NCI-H526 treated with DMSO at 0.1 percent for 48 hours (cell line): Measurements from ENCODE around the gene KRT23.

Source experiments
- DNase-seq: peaks from one replicate; lab custom pipeline; 2025; lab: John Stamatoyannopoulos, UW

The KRT23 gene, protein sequence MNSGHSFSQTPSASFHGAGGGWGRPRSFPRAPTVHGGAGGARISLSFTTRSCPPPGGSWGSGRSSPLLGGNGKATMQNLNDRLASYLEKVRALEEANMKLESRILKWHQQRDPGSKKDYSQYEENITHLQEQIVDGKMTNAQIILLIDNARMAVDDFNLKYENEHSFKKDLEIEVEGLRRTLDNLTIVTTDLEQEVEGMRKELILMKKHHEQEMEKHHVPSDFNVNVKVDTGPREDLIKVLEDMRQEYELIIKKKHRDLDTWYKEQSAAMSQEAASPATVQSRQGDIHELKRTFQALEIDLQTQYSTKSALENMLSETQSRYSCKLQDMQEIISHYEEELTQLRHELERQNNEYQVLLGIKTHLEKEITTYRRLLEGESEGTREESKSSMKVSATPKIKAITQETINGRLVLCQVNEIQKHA

DNA sequence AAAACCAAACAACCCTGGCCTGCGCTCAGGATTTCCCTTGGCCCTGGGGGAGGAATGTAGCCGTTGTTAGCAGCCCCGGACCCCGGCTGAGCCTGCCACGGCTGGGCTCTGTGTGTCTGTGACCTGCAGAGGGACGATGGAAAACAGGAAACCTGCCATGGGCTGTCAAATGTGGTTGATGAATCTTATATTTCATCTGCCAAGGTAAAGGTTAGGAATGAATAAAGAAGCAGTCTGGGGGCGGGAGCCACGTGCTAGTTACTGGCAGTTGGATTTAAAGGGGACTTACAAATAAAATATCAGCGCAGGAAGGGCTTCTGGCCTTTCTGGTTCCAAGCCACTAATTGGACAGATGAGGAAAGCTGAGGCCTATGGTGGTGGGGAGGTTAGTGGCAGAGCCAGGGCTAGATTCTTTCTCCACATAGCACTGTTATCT, at the start of gene KRT23:
KRT23 (minus strand) TSS at position 263 of the 436 bp plus-strand sequence. CDS start 1,043 bp downstream, outside the sequence.
- no peak for DNase-seq

DNA sequence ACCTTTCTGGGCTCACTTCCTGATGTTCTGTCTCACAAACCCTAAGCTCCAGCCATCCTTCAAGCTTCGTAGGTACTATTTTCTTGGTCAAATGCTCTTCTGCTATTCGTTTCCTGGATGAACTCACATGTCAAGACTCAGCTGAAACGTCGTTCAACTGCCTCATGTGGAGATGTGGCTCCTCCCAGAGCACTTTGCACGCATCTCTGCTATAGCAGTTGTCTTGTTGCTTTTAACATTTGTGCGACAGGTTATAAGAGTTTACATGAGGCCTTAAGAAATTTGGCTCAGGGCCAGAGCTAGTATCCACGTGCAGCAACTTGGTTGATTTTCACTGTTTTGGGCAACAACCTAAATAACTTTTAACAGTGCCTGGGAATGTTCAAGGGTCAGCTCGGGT, 49.5 kb upstream of the KRT23 start:
- peak; percentile 44 for DNase-seq

DNA sequence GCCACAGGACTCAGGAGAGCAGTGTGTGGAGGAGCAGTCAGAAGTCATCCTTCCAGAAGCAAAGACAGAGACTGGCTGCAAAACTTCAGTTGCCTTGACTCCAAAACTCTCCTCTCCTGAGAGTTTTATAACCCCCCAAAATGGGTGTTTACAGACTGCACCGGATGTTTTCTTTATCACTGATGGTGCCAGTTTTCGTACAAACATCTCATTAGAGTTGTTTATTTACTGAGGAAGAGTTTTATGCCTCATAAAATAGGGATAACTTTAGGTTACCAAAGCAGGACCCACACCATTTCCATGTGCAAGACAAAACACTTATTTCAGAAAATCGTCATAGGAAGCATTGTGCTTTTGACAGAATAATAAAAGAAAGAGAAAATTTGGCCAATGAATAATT, 46.8 kb upstream of the KRT23 start, which contains the start of gene KRT40:
KRT40 (minus strand) TSS at position 101 of the 400 bp plus-strand sequence; CDS start at position 48, 53 bp downstream.
- DNase-seq, result no peak

DNA sequence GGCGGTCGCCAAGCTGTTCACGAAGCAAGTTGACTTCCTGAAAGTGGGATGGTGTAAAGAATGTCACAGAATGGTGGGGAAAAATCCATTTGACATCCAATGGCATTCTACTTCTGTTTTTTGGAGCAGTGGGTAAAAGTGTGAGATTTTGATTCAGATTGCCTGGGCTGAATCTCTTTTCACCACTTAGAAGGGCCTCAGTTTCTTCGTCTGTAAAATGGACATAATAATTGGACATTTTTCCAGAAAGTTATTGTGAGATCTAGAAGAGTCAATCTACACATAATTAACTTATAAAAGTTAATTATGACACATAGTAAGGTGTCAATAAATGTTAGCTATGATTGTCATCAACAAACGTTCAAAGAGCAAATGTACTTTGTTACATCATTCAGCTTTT, 43.7 kb upstream of the KRT23 start:
- no peak for DNase-seq

DNA sequence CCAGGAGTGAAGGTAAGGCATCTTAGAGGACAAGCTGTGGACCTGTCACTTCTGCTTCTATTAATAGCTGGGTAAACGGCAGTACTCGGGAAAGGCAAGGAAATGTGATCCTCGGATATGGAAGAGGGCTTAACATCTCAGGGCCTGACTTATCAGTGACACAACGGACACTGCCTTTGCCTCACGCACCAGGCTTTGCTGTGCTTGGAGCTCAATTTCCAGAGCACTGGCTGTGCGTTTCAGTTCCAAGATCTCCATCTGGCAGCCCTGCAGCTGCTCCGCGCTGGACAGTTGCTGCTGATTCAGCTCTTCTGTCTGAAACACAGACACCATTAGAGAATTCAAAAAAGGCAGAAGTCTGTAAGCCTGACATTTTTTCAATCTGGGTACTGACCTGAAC, 43.1 kb upstream of the KRT23 start:
- no peak for DNase-seq

DNA sequence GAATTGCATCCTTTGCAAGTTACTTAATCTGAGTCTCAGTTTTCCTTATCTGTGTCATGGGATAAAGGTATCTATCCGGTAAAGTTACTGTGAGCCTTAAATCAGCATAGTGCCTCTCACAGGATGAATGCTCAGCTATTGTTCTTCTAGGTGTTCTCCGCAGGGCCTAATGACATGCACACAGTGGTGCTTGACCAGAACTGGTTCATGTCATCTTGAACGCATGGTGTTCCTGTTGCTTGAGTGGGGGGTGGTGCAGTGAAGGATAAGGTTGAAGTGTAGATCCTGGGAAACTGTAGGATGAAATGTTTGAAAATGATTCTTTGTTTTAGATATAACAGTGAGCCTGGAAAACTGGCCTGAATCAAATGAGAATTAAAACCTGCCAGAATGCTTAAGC, 42.7 kb upstream of the KRT23 start:
- no peak for DNase-seq

DNA sequence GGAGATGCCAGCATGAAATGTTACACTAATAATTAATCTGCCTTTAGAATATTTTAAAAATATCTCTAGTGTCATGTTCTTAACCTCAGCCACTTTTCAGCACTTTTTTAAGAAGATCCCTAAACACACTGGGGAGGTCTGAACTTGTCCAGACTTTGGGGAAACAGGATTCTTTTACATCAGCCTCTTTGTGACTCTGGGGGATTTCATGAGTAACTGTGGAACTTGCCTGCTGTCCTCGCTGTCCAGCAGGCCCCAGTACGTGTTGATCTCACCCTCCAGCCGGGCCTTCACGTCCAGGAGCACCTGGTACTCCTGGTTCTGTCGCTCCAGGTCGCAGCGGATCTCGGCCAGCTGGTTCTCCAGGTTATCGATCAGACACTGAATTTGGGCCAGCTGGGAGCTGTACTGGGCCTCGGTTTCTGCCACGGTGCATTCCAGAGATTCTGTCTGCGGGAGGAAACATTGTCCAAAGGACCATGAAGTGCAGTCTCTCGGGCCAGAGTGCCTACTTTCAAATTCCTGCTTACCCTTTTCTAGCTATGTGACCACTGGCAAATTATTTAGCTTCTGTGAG, 41.2 kb upstream of the KRT23 start:
- DNase-seq, result no peak

DNA sequence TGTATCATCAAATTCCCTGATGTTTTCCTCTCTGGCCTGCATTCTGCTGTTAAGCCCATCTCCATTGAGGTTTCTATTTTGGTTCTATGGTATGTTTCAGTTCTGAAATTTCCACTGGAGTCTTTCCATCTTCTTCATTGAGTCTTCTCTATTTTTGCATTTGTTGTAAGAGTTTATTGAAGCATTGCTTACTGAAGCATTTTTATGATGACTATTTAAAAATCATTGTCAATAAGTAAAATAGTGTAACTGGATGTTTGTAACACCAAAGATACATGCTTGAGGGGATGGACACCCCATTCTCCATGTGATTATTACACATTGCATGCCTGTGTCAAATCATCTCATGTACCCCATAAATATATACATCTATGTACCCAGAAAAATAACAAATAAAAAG, 38.1 kb upstream of the KRT23 start:
- no peak for DNase-seq

DNA sequence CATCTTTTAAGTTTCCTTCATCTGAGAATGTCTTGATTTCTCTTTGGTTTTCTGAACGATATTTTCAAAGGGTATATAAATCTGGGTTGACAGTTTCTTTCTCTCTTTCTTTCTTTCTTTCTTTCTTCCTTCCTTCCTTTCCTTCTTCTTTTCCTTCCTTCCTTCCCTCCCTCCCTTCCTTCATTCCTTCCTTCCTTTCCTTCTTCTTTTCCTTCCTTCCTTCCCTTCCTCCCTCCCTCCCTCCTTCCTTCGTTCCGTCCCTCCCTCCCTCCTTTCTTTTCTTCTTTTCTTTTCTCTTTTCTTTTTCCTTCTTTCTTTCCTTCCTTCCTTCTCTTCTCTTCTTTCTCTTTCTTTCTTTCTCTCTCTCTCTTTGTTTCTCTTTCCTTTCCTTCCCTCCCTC, 36.9 kb upstream of the KRT23 start:
- no peak for DNase-seq

DNA sequence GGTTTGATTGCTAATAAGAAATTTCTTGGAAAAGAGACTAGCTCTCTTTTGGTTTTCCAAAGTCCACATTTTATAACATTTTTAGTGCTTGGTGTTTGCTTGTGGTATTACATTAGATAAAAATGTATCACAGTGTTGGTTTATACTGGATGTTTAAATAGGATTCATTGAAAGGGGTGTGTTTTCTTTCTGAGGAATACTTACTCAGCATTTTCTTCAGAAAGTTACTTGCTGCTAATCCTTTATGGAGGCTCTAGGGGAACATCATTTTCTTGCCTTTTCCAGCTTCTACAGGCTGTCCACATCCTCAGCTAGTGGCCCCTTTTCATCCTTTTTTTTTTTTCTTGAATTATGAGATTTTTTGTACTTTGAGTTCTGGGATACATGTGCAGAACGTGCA, 30.1 kb upstream of the KRT23 start:
- DNase-seq, result no peak

DNA sequence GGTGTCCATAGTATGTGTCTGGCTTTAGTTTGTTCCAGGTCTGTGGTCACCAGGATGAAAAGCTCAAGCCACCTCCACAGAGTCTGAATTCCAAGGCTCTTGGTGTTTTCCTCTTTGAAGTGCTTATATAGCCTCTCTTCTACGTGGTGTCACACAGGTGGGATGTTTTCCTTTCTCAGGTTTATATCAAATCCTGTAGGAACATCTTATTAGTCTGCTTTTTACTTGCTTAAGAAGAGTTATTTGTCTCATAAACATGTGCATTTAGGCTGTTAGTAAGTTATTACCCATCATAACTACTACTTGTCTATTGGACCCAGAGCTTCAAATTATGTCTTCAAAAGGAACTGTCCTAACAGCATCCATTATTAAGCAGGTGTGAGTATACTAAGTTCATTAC, 29.4 kb upstream of the KRT23 start, which contains the start of gene KRT39:
KRT39 (minus strand) TSS at position 101 of the 400 bp plus-strand sequence; CDS start at position 9, 92 bp downstream.
- DNase-seq, result no peak

DNA sequence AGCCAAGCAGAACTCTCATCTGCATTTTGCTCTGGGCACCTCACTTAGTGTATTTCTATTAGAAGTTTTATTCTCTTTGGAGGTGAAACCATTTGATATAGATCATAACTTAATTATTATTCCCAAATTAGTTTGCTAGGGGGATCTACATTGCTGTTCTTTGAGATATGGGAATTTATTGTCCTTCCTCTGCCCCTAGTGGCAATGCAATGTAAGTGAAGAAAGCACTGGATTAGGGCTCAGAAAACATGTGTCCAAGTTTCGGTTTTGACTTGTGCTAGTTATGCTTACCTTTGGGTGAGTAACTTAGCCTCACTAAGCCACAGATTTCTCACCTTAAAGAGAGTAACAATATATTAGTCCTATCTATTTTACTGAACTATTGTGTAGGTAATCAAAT, 26.4 kb upstream of the KRT23 start:
- no peak for DNase-seq

DNA sequence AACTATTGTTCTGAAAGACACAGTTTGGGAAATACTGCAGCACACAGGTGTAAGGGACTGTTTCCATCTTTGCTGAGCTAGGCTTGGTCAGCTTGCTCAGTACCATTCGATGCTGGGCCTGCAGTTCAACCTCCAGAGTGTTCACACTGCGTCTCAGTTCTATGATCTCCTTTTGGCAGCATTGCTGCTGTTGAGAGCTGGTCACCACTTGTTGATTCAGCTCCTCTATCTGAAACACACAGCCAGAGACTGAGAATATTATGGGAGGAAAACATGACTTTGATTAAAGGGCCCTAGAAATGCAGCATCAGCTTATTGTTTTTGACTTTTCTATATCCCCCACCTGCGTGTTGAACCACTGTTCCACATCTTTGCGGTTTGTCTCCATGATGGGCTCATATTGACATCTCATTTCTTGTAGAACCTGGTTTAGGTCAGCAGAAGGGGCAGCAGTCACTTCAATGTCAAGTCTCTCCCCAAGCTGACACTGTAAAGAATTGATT, 24.7 kb upstream of the KRT23 start:
- DNase-seq, result no peak

DNA sequence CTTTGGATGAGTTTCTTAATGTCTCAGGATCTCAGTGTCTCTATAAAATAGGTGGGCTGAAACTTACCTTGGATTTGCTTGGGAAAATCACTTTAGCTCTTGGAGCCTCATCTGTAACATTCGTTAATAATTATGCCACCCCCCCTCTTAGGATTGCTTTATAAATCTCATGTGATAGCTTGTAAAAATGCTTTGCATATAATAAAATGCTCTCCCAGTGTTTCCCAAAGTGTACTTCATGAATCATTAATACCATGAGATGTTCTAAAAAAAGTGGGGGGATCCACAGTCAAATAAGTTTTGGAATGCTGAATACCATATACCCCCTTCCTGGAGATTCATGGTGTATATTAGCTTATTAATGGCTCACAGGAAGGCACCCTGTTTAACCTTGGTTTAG, 24.1 kb upstream of the KRT23 start:
- DNase-seq, result peak; percentile 8

DNA sequence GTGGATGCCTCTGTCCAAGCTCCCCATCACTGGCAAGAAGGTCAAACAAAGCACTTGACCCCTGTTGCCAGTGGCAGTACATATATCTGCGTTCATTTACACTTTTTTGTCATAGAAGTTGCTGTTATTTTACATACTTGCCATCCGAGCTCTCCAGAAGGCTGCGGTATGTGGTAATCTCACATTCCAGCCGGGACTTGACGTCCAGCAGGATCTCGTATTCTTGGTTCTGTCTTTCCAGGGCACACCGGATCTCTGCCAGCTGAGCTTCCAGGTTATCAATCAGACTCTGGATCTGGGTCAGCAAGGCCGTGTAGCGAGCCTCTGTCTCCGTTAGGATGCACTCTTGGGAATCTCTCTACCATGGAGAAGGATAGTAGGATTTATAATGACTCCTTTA, 22.7 kb upstream of the KRT23 start:
- no peak for DNase-seq

DNA sequence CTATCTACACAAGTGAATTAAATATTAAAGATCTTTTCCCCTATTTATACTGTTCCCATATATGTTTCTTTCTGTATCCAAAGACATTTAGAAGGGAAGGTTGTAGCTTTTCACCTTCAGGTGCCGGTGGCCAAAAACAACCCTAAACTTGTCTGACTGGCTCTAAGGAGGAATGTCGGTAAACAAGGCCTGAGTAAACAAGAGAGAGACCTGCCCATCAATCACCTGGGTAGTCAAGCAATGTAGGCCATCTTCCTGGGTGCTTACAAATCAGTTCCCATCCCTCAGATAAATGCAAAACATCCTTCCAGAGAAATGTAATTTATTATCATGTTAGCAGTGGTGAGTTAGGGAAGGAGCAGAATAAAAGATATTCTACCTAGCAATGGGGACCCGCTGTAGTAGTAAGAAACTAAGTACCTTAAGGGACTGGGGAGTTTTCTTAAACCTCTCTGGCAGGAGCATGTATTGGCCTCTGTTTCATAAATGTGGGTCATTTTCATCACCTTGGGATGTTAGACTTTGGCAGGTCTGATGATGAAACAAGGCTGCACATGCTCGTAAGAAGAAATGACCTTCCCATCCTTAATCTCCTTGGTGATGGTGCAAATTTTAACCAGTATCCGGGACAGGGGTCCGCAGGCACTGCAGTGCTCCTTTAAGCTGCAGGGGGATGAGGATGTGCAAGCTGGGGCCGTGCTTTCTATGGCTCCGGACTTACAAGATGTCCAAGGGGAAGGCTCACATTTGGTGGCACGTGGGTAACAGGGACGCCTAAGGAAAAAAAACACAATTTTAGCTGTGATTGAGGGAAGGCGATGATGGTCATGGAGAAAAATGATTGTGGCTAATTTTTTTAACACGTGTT, 20.9 kb upstream of the KRT23 start:
- DNase-seq, result peak; percentile 43

DNA sequence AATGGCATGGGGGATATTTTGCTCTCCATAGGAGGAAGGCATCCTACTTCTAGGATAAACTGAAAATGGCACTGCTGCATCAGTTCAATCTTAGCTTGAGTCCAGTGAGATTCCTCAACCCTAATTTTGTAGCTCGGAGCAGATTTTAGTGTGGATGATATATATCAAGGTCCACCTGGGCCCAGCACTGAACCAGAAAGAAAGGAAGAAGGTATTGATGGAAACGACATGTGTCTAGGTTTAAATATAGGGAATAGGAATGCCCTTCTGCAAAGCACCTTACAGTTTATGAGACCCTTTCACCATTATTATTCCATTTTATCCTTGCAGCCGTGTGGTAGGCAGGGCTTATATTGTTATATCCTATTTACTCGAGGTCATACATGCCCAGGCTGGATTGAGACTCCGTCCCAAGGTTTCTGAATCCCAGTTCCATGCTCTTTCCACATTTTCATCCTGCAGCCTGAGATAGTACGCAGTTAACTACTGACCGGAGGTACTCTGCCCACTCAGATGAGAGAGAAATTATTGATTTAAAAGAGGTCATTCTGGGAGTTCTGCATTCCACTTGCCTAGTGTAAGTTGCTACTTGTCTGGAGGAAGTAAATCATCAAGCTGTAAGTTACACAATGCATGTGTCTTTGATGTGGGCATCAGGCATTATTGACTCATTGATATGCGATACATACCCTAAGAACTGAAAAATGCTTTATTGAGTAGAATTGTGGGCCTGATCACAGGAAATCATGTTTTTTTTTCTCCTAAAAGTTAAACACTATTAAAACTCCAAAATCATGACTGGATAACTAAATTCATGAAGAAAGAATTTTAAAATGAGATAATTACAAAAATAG, 19.2 kb upstream of the KRT23 start:
- DNase-seq, result no peak

DNA sequence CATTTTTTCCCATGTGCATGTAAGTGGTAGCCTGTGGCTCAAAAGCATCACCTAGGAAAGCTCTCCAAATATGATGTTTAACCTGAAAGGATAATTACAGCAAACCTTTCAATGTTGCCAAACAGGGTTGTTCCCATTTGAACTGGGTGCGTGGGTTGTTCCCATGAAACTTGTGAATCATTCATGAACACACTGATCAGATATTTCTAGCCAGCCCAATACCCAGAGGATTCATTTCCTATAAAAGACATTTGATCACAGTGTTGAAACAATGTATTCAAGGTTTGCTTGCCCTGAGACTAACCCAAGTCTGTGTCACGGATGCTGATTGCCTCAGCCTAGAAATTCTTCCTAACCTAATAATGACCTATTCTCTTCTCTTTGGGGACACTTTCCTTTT, 16.4 kb upstream of the KRT23 start:
- DNase-seq, result no peak

DNA sequence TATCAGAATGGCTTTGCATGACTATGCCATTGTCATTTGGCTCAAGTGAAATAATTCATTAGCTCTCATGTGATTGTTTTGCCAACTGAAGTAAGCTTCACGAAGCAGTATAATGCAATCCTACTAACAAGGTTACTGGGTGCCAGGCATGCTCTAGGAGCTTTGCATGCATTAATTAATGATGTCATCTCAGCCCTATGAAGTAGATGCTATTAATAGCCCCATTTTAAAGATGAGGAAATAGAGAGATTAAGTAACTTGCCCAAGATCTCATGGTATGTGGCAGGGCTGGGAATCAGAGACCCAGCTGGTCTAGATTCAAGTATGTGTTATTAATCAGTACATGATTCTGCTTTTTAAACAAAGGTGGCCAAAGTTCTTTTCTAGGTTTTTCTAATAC, 15.2 kb upstream of the KRT23 start:
- DNase-seq, result no peak

DNA sequence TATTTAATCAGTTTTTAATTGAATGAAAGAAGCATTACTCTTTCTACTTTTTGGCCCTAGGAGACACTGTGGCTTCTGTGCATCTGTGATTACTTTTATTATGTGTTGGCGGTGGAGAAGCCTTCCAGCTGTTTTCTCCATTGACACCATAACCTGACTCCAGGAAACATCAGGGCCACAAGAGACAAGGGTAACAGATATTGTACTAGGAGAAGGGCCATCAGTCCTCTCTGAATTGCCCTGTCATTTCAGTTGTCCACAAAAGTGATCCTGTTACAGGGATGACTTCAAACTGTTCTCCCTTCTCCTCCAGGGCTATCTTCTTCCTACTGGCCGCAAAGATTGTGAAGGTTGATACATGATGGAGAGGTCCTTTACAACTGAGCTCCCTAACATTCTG, 14.7 kb upstream of the KRT23 start:
- DNase-seq, result no peak

DNA sequence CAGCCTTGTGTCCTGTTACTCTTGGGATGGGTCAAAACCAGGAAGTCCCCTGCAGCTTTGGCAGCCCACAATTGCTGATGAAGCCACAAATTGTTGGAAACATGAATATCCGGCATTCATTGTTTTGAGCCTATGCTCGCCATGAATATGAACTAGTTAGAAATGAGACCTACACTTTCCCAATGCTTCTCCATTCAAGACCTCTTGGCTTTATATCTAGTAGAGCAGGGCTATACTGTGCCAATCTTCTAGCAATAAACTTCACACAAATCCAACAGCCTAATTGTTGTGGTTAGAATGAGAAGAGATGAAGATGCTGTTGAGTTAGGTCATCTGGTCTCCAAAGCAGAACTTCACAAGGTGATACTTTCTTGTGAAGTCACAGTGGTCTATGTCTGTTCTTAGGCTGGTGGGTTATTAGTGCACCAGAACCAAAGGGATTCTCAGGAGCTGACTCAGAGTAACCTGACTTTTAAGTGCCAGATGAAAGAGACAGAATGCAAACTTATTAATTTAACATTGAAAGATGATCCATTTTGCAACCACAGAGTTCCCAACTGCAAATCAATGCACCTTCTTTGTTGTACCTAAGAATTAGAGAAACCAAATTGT, 13.7 kb upstream of the KRT23 start:
- DNase-seq, result no peak
